ELR (cell line): ENCODE results near the gene RAP1GAP2.

ENCODE experiments used
- DNase-seq: peaks from one replicate; pipeline ENCODE4 v3.0.0-alpha.2; 2015; ENCODE audit warnings: low read depth

RAP1GAP2 gene

DNA sequence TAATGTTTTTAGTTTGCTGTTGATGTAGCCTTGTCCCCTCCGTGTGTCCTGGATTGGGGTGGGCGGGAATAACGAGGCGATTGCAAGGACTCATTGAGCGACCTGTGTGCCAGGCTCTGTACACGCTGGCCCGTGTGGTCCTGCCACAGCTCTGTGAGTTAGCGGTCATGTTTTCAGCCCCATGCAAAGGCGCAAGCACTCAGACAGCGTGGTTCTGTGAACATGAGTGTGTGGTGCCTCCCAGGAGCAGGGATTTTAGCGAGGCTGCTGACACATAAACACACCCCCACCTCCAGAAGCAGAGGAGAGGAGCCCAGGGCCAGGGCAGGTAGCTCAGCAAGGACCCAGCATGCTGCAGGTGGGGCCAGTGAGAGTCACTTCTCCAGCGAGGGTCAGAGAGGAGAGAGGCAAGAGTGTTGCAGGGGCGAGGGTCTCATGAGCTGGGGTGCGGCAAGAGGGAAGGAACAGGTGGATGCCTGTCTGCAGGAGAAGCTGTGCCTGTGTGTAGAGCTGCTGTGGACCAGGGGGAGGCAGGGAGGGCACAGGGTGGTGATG is 151.8 kb downstream of the RAP1GAP2 start:
- DNase-seq = no peak

DNA sequence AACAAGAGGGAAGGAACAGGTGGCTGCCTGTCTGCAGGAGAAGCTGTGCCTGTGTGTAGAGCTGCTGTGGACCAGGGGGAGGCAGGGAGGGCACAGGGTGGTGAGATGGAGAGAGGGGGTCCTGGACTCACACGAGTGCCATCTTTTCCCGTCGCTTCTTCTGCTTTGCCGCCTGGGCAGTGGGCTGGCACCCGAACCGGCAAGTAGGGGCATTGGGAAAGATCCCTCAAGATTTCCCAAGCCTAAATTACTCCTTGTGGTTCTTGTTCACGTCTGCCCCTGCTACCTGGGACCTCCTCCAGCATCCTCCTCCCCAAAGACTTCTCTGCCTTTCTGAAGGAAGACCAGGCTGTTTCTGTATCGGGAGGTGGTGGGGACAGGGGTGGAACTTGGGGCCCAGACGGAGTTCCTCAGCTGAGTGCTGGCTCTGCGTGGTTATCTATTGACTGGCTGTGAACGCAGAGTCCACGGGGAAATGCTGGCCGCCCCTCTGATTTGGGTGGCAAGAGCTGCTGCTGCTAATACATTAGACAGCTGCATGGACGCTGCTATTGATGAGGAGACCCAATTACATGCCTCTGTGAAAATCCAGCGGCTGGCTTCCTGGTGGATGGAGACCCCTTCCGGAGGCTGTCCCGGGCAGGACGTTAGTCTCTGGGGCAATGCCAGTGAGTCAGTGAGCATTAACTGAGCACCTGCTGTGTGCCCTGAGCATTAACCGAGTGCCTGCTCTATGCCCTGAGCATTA is 152.7 kb downstream of the RAP1GAP2 start:
- no peak for DNase-seq

DNA sequence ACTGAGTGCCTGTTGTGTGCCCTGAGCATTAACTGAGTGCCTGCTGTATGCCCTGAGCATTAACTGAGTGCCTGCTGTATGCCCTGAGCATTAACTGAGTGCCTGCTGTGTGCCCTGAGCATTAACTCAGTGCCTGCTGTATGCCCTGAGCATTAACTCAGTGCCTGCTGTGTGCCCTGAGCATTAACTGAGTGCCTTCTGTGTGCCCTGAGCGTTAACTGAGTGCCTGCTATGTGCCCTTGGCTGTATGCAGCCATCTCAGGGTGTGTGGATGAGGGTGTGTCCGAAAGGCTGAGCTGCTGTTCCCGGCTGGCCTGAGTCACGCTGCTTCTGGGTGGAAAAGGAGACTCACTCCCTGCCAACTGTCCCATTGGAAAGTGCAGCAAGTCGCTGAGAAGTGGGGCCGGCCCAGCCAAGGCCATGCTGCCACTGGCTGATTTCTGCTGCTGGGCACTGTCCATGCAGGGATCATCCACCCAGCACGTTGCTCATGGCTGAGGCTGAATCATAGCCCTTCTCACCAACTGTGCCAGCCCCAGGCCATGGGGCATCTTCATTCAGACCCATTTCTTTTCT is 153.3 kb downstream of the RAP1GAP2 start:
- peak; percentile 46 for DNase-seq

DNA sequence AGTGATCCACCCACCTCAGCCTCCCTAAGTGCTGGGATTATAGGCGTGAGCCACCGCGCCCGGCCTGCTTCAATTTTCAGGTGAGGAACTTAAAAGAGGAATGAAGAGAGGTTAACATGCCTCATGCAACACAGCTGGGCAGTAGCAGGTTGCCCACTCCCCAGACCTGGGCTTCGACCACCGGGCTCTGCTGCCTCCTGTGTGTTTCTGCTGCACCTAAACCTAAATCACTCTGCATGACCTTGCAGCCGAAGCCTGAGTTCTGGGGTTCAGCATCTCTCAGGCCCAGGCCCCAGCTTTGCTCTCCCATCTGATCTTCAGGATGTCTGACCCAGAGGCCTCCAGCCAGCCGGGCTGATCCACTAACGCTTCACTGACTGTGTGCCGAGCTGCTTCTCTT is 154.6 kb downstream of the RAP1GAP2 start:
- DNase-seq = no peak

DNA sequence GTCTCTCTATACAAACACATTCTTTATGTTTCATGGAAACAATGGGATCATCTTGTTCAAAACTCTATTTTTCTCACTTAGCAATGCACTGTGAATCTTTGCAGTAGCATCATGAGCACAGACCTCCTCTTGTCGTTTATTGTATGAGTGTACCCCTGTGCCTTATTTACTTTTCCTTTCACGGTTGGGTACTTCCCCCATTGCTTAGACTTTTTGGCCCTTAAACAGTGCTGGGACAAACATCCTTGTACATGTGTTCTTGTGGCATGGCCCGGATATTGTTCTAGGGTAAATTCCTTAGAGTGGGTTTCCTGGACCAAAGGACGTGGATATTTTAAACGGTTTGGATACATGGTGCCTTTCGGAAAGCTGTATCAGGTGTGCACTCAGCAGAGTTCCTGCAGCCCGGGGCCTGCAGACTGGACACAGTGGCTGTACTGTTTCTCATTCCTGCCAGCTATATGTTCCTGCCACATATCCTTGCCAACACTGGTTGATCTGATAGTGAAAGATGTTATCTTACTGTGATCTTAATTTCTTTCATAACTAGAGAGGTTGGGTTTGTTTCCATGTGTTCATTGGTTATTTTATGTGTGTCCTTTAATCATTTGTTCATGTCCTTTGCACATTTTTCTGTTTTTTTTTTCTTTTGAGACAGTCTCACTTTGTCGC is 156.1 kb downstream of the RAP1GAP2 start:
- no peak for DNase-seq

DNA sequence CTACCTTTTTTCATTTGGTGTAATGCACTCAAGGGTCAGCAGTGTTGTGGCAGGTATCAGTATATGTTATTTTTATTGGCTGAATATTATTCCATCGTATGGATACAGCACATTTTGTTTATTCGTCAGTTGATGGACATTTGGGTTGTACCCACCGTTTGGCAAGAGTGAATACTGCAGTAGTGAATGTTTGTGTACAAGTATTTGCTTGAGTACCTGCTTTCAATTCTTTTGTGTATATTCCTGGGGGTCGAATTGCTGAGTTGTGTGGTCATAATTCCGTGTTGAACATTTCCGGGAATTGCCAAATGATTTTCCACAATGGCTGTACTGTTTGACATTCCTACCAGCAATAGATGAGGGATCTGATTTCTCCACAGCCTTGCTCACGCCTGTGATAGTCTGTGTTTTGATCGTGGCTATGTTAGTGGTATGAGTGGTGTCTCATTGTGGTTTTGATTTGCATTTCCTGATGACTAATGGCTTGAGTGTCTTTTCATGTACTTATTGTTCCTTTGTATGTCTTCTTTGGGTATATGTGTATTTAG is 158.7 kb downstream of the RAP1GAP2 start:
- DNase-seq = peak; percentile 85

DNA sequence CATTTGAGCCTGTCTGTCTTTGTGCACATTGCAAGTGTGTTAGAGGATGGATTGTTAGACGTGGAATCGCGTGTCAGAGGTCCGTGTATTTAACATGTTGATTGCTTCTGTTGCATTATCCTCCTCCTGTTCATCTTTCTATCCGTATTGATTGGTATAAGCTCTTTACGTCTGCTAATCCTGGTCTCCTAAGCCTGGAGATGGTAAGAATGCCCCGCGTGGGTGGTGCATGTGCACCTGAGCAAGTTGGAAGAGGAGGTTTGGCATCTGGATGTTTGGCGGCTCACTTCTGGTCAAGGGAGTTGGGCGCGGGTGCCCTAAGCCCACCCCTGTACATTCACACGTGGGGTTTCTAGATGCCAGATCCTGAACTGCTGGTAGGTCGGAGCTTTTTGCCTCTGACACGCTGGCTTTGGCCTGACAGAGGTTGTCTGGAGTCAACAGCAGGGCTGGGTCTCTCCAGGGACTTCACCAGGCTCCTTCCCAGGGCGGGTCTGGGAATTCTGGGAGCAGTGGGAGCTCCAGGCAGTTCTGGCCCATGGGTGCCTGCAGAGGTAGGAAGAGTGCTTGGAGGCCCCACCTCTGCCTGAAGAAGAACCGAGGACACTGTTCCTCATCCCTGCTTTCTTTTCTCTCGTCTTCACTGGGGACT is 159.8 kb downstream of the RAP1GAP2 start:
- no peak for DNase-seq

DNA sequence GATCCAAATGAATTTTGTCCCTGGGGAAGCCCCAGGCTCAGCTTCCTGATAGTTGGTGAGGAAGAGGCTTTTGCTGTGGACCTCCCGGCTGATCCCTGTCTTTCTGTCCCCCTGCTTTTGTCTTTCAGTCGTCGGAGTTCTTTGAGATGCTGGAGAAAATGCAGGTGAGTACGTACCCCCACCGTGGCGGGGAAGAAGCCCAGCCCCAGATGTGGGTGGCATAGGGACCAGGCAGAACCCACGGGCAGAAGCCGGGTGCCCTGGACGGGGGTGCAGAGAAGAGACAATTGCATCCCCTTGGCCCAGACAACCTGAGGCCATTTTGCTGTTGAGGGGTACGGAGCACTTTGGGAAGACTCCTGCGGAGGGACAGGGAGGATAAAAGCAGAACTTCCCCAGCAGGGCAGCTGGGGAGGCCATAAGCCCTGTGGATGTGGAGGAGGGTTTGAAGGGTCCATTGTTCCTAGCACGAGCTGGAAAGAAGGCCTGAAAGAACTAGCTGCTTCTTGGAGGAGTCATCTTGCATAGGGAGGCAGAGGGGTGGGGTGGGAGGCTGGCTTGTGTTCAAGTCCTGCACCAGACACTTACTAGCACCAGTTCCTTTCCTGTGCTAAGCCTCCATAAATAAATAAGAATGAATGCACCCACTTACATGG is 161.5 kb downstream of the RAP1GAP2 start:
- DNase-seq = no peak

DNA sequence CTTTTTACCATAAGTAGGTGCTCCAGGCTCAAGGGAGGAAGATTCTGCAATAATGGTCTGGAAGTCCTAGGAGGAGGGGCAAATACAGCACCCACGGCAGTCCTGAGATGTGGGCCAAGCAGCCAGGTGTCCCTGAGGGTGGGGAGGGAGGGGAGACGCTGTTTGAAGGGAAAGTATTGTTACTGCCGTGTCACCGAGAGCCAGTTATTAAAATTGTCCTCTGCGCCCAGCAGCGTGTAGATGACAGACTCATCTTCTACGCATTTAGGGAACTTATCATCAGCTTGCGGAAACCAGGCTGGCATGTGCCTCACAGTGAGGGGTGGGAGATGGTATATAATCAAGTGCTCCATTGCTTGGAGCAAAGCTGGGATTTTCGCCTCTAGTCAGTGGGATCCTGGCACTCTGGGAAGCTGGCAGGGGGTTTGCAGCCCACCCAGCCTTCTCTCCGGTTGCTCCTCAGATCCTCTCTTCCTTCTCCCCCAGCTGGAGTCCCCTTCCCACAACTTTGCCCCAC is 162.5 kb downstream of the RAP1GAP2 start:
- DNase-seq = no peak

DNA sequence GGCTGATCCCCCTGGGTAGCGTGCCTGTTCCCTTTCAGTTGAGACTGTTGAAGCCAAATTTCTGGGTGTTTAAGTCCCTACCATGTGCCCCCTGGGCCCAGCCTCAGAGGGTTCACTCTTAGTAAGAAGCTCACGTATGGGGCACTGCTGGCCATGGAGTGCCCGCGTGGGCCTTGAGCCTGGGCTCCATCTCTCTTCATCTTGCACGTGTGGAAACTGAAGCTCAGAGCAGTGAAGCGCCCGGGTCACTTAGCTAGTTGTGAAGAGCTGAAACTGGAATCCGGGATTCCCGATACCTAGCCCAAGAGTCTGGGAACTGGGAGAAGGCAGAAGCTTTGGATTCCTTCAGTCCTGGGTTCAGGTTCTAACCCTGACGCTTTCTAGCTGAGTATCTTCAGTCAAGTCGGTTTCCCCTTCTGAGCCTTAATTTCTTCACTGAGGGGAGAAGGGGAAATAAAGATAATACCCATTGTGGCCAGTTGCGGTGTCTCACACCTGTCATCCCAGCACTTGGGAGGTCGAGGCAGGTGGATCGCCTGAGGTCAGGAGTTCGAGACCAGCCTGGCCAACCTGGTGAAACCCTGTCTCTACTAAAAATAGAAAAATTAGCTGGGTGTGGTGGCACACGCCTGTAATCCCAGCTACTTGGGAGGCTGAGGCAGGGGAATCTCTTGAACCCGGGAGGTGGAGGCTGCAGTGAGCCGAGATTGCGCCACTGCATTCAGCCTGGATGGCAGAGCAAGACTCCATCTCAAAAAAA is 163.3 kb downstream of the RAP1GAP2 start:
- DNase-seq = no peak

DNA sequence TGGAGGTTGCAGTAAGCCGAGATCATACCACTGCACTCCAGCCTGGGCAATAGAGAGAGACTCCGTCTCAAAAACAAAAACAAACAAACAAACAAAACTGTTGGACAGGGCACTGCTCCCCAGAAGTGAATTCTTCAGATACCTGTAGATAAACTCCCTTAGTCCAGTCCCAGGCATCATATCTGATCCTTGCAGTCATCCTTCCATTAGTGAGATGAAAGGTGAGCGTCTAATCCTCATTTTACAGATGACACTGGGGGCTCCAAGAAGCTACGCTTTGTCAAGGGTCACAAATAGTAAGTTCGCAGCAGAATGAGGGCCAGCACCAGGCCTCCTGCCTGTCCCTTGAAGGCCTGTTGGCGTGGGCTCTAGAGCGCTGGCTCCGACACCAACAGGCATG is 165.2 kb downstream of the RAP1GAP2 start:
- no peak for DNase-seq

DNA sequence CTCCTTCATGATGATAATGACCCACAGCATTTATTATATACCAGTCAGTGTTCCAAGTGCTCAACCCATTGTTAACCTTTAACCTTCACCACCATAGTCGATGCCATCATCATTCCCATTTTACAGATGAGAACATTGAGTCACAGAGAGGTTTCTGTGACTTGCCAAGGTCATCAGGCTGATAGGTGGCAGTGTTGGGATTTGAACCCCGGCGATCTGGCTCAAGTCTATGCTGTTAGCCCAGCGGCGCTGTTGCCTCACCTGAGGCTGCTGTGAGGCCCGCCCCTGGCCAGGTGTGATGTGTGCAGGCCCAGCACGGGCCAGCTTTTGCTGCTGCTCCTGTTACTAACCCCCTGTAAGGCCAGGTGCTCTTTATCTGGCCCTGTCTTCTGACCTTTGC is 166.0 kb downstream of the RAP1GAP2 start:
- no peak for DNase-seq

DNA sequence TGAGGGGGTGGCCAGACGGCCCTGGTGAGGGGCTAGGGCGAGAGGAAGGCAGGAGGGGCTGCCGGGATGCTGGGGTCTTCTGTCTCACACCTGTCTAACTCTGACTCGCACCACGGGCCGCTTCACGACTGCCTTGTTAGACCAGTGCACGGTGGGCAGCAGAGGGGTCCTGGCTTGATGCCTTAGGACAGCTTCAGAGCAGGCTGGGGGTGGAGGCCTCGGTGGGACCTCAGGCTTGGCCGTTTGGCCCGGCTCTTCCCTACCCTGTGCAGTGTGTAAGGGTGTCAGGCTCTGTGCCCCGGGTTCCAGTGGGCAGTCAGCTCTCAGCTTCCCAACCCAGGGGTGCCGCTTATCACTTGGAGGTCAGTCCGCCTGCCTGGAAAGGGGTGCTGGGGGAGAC is 166.5 kb downstream of the RAP1GAP2 start:
- no peak for DNase-seq

DNA sequence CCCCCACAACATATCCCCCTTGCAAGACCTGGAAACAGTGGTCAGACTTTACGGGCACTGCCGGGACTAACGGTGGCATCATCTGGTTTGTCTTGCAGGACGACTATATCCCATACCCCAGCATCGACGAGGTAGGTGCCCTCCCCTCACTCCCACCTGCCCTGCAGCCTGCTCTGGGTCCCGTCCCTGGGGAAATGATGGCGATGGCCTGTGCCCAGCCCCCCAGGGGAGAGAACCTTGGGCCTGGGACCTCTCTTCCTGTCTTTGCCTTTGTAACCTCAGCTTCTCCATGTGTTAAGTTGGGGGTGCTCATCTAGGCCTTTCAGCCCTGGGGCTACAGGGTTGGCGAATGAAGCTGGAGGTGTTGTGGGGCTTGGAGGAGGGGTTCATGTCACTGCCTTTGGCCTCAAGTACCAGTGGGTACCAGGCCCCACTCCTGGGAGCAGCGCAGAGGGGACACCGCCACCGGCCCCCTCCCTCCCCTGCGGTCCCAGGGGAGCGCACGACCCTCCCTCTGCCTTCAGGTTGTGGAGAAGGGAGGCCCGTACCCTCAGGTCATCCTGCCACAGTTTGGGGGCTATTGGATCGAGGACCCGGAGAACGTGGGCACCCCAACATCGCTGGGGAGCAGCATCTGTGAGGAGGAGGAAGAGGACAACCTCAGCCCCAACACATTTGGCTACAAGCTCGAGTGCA is 167.2 kb downstream of the RAP1GAP2 start:
- no peak for DNase-seq

DNA sequence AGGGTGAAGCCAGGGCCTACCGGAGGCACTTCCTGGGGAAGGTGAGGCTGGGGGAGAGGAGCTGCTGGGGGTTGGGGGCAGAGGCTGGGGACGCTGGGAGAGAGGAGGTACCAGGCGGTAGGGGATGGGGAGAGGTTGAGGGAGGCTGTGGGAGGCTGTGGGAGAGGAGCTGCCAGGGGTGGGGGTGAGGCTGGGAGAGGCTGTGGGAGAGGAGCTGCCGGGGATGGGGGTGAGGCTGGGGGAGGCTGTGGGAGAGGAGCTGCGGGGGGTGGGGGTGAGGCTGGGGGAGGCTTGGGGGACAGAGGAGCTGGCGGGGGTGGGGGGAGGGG is 167.8 kb downstream of the RAP1GAP2 start:
- DNase-seq = no peak

DNA sequence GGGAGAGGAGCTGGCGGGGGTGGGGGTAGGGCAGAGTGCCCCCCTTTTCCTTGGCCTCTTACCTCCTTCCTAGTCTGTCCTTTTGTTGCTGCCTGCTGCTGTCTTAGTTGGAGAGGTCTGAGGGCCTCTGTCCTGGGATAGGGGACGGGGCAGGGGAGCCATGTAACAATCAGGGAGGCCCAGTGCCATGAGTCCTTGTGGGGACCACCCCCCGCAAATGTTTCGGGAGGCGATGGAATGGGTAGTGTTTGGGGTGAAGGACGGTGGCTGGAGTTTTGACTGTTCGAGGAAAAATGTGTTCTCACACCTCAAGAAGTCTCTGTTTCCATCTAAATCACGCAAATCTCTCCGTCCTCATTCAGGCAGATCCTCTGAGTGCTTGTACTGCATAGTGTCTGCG is 168.1 kb downstream of the RAP1GAP2 start:
- DNase-seq = no peak

DNA sequence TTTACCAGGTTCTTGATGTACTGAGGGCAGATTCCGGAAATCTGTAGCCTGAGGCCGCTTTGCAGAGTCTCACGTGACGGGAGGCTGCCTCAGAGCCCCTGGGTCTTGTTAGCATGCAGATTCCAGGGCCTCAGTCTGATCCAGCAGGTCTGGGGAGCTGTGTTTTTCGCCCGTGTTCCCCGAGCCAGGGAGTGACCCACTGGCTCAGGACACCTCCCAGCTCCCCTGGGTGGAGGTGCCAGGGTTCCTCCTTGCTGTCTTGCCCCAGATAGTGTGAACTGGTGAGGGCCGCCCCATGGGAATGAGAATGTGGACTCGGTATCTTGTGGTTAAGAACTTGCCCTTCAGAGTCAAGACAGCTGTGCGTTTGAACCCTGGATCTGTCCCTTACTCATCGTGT is 168.6 kb downstream of the RAP1GAP2 start:
- DNase-seq = no peak

DNA sequence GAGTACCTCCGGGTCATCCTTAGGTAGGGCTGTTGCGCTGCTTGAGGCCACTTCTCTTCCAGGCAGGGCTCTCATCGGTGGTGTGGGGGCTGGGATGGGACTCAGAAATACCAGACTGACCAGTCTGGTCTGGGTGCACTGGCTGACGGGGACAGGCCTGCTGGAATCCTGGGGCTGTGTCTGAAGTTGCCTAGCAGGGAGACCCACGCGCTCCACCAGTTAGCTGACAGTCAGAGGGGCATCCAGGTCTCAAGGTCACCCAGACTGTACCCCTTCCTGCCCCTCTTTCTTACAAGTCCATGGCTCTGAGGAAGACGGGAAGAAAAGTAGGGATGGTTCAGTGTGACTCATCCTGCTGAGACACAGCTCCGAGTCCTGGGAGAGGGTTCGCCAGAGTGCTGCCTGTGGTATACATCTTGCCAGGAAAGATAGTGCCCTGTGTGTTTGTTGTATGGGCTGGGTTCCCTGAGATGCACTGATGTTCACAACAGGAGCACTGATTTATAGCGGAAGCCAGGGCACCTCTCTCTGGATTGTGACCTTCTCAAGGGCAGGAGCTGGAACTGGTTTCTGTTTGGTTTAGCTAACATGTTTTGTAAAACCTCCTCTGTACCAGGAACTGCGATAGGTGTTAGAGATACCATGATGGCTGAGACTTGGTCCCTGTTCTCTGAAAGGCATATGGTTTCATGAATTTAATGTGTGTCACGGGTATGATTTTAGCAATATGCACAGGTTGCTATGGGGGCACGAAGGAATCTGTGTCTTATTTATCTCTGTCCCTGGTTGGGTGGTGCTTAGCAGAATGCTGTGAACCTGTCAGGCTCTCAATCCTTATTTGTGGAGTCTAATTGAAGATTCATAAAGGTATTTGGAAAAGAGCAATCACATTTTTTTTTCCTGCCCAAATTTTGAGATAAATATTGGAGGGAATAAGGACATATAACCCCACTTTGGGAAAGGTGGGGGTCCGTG is 169.7 kb downstream of the RAP1GAP2 start:
- DNase-seq = peak; percentile 51

DNA sequence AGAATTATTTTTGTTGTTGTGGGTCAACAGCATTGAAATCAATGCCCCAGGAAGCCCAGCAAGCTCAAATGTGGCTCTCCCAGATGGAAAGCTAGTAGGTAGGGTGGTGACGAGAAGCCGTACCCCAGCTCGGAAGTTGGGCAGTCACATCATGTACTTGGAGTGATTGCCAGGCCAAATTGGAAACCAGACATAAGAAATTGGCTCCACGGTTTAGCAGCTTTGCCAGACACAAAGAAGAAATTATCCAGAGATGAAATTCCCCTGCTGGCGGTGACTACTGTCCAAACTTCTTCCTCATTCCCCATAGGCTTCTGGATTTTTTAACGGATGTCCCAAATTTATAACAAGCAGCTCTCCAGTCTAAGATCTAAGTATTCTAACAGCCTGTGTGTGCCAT is 171.3 kb downstream of the RAP1GAP2 start:
- DNase-seq = no peak
